Liver (tissue), 9 donors: ENCODE data around the gene YTHDC1. TPM values are rescaled to one million over a fixed set of nuclear protein-coding genes. Genes with fewer than 3 reads are reported as not detected.

Experiments
- DNase-seq: peaks from one replicate; pipeline ENCODE4 v3.0.0-alpha.2; 2017; ENCODE audit warnings: low spot score
- H3K27ac ChIP-seq, 2 donors: one replicate each; pipeline ENCODE4 v1.7.0; 2013; ENCODE audit warnings: inconsistent platforms in 2 of 2, low read length in 2 of 2, control low read depth in 1 of 2, low read depth in 1 of 2, mild to moderate bottlenecking in 1 of 2
- H3K27me3 ChIP-seq, 4 donors: one replicate each; pipeline versions ENCODE4 v1.6.1 to v1.7.0; 2013; ENCODE audit warnings: low read length in 3 of 4, inconsistent platforms in 1 of 4, mild to moderate bottlenecking in 1 of 4, moderate library complexity in 1 of 4; ENCODE audit not compliant: control insufficient read depth in 4 of 4, insufficient read depth in 4 of 4
- H3K36me3 ChIP-seq, 4 donors: one replicate each; pipeline versions ENCODE4 v1.6.1 to v1.7.0; 2013; ENCODE audit warnings: low read length in 3 of 4, mild to moderate bottlenecking in 3 of 4, low read depth in 1 of 4, moderate library complexity in 1 of 4; ENCODE audit not compliant: control insufficient read depth in 4 of 4, insufficient read depth in 3 of 4
- H3K4me1 ChIP-seq, 4 donors: one replicate each; pipeline versions ENCODE4 v1.6.1 to v1.7.0; 2013; ENCODE audit warnings: low read length in 3 of 4, mild to moderate bottlenecking in 3 of 4, moderate library complexity in 1 of 4; ENCODE audit not compliant: control insufficient read depth in 4 of 4, insufficient read depth in 4 of 4
- H3K4me3 ChIP-seq, 3 donors: one replicate each; pipeline versions ENCODE4 v1.6.1 to v1.7.0; 2013; ENCODE audit warnings: low read length in 3 of 3, control low read depth in 1 of 3, low read depth in 1 of 3, mild to moderate bottlenecking in 1 of 3
- H3K9ac ChIP-seq, 2 donors: one replicate each; pipeline ENCODE4 v1.7.0; 2013; ENCODE audit warnings: low read length in 2 of 2, mild to moderate bottlenecking in 2 of 2, moderate library complexity in 2 of 2, control low read depth in 1 of 2, low read depth in 1 of 2
- H3K9me3 ChIP-seq, 4 donors: one replicate each; pipeline versions ENCODE4 v1.6.1 to v1.7.0; 2013; ENCODE audit warnings: low read length in 3 of 4; ENCODE audit not compliant: control insufficient read depth in 4 of 4
- CTCF ChIP-seq: fragments of 150-350 bp; IDR thresholded peaks from 2 replicates; pipeline ENCODE4 v1.5.1; 2017; ENCODE audit warnings: improper control_type of control experiment, low read depth, low read length; ENCODE audit not compliant: missing input control
- EGR1 ChIP-seq, 2 donors: IDR thresholded peaks; 2 replicates each; pipeline ENCODE4 v1.6.1; 2016 to 2018; ENCODE audit warnings: antibody characterized with exemption in 2 of 2, low read depth in 2 of 2
- FOXA1 ChIP-seq: IDR thresholded peaks from 2 replicates; pipeline ENCODE4 v1.6.1; 2016; ENCODE audit warnings: antibody characterized with exemption
- FOXA2 ChIP-seq: IDR thresholded peaks from 2 replicates; pipeline ENCODE4 v1.6.1; 2016; ENCODE audit warnings: antibody characterized with exemption
- GABPA ChIP-seq, 2 donors: IDR thresholded peaks in 1 of 2; conservative IDR thresholded peaks in 1 of 2; 2 replicates each; pipeline ENCODE4 v1.6.1; 2016; ENCODE audit warnings: antibody characterized with exemption in 2 of 2, mild to moderate bottlenecking in 1 of 2, moderate library complexity in 1 of 2
- HNF4A ChIP-seq, 2 donors: conservative IDR thresholded peaks; 2 replicates each; pipeline ENCODE4 v1.6.1; 2016; ENCODE audit warnings: antibody characterized with exemption in 2 of 2, mild to moderate bottlenecking in 2 of 2
- HNF4G ChIP-seq: IDR thresholded peaks from 2 replicates; pipeline ENCODE4 v1.6.1; 2016; ENCODE audit warnings: antibody characterized with exemption
- JUND ChIP-seq, 2 donors: IDR thresholded peaks; 2 replicates each; pipeline ENCODE4 v1.6.1; 2016; ENCODE audit warnings: antibody characterized with exemption in 2 of 2
- NR2F2 ChIP-seq: IDR thresholded peaks from 2 replicates; pipeline ENCODE4 v1.6.1; 2016; ENCODE audit warnings: antibody characterized with exemption
- RAD21 ChIP-seq, 2 donors: IDR thresholded peaks; 2 replicates each; pipeline ENCODE4 v1.6.1; 2016; ENCODE audit warnings: antibody characterized with exemption in 2 of 2, mild to moderate bottlenecking in 2 of 2
- REST ChIP-seq: IDR thresholded peaks from 2 replicates; pipeline ENCODE4 v1.6.1; 2016; ENCODE audit warnings: antibody characterized with exemption, mild to moderate bottlenecking
- RXRA ChIP-seq, 2 donors: IDR thresholded peaks; 2 replicates each; pipeline ENCODE4 v1.6.1; 2017 to 2018; ENCODE audit warnings: antibody characterized with exemption in 2 of 2, mild to moderate bottlenecking in 1 of 2
- TAF1 ChIP-seq: conservative IDR thresholded peaks from 2 replicates; pipeline ENCODE4 v1.6.1; 2016; ENCODE audit warnings: antibody characterized with exemption, mild to moderate bottlenecking
- YY1 ChIP-seq: IDR thresholded peaks from 2 replicates; pipeline ENCODE4 v1.6.1; 2016; ENCODE audit warnings: antibody characterized with exemption, mild to moderate bottlenecking
- WGBS: extraction: QIAGEN DNeasy Blood & Tissue Kit; methylation state at CpG from one replicate; pipeline ENCODE4 v1.1.7; 2013; 5-methylcytosine and 5-hydroxymethylcytosine counted together
- polyA plus RNA-seq, 2 donors: library from polyadenylated mRNA; stranded (reverse) in 1 of 2; unstranded in 1 of 2; fragments of 200-250 nt in 1 of 2; fragments of >200 nt in 1 of 2; fragmentation: Nextera tagmentation in 1 of 2; extraction: Ambion mirVana in 1 of 2; gene quantifications; one replicate each; pipeline versions ENCODE4 v1.2.1 to v1.2.3, GENCODE V29; 2013 to 2015
- total RNA-seq, 2 donors: library from RNA; depleted of rRNA; stranded (reverse); fragments of >200 nt; gene quantifications; one replicate each; pipeline ENCODE4 v1.2.3, GENCODE V29; 2014
- TF ChIP-seq, protein P1 (sequence below): IDR thresholded peaks from 2 replicates; pipeline ENCODE4 v1.6.1; 2016; ENCODE audit warnings: antibody characterized with exemption
- TF ChIP-seq, protein P2 (sequence below): IDR thresholded peaks from 2 replicates; pipeline ENCODE4 v1.6.1; 2016; ENCODE audit warnings: antibody characterized with exemption
- donor health status: healthy.
- donor health status: healthy.
- donor health status: healthy.
- donor health status: healthy.
- donor health status: healthy.

Gene YTHDC1
- total and polyA plus RNA-seq, 4 donors = 15.5 to 30.3 (median 22.9) TPM

DNA sequence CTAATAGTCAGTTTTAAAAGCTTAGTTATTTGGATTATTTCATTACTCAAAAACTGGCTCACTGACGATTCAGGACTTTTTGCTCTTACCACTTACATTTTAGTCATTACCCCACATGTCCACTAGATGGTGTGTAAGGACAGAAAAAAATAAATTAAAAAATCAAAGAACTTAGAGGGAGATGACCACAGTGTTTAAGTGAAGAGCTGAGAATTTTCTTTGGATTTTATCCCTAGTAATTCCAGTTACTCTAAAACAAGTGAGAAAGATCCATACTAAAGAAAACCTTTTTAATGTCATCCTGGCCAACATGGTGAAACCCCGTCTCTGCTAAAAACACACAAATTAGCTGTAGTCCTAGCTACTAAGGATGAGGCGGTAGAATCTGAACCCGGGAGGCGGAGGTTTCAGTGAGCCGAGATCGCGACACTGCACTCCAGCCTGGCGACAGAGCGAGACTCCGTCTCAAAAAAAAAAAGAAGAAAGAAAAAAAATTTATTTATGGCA lies 78.0 kb downstream of the YTHDC1 start:
- no peak for TF ChIP-seq FOXA2
- TF ChIP-seq, protein P1, sequence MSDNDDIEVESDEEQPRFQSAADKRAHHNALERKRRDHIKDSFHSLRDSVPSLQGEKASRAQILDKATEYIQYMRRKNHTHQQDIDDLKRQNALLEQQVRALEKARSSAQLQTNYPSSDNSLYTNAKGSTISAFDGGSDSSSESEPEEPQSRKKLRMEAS = no peak
- TF ChIP-seq CTCF = peak; percentile 79
- TF ChIP-seq, protein P2, sequence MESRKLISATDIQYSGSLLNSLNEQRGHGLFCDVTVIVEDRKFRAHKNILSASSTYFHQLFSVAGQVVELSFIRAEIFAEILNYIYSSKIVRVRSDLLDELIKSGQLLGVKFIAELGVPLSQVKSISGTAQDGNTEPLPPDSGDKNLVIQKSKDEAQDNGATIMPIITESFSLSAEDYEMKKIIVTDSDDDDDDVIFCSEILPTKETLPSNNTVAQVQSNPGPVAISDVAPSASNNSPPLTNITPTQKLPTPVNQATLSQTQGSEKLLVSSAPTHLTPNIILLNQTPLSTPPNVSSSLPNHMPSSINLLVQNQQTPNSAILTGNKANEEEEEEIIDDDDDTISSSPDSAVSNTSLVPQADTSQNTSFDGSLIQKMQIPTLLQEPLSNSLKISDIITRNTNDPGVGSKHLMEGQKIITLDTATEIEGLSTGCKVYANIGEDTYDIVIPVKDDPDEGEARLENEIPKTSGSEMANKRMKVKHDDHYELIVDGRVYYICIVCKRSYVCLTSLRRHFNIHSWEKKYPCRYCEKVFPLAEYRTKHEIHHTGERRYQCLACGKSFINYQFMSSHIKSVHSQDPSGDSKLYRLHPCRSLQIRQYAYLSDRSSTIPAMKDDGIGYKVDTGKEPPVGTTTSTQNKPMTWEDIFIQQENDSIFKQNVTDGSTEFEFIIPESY = no peak
- peak; percentile 86 to 87 for TF ChIP-seq RAD21 (IDR thresholded peaks at IDR 0.05)
- H3K4me1 ChIP-seq = no peaks in the 10 kb centered on the region
- WGBS = 27% methylated on average over 11 of the region's 11 CpGs
- no peak overlapping the region for H3K9ac ChIP-seq
- H3K27ac ChIP-seq = no peak overlapping the region
- H3K4me3 ChIP-seq = peak overlapping the region in 1 of 3 donors; percentile 28
- no peaks in the 10 kb centered on the region for H3K36me3 ChIP-seq
- no peaks in the 10 kb centered on the region for H3K9me3 ChIP-seq
- no peaks in the 10 kb centered on the region for H3K27me3 ChIP-seq
- DNase-seq = no peak

DNA sequence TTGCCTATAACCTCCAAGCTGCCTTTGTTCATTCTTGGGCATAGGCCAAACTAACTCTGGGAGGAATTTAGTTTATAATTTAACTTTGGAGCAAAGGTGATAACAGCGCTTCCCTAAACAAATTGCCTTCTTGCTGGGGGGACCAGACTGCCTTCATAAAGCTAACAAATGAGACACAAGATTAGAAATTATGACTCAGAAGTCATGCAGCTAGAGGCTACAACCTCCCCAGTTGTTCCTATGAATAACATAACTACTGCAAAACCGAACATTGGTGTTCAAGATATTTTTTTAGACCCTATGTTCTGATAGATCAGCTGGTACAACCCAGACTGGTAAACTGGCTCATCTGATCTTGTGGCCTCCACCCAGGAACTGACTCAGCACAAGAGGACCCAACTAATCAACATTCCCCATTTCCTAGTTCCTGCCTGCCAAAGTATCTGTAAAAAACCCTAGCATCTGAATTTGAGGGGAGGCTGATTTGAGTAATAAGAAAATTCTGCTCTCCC lies 82.4 kb downstream of the YTHDC1 start:
- H3K27ac ChIP-seq = no peak overlapping the region
- H3K4me3 ChIP-seq = no peak overlapping the region
- no peaks in the 10 kb centered on the region for H3K9me3 ChIP-seq
- 73% methylated on average over 2 of the region's 2 CpGs for WGBS
- H3K9ac ChIP-seq = no peak overlapping the region
- no peaks in the 10 kb centered on the region for H3K36me3 ChIP-seq
- no peaks in the 10 kb centered on the region for H3K27me3 ChIP-seq
- no peaks in the 10 kb centered on the region for H3K4me1 ChIP-seq
- DNase-seq = no peak
- no peak for TF ChIP-seq JUND (IDR thresholded peaks at IDR 0.05)
- no peak for TF ChIP-seq EGR1 (IDR thresholded peaks at IDR 0.05; ENCODE audit: low read depth in 2 of 2)
- TF ChIP-seq TAF1 = no peak
- TF ChIP-seq FOXA1 = no peak
- no peak for TF ChIP-seq GABPA (IDR thresholded peaks at IDR 0.05 in 1 of 2, conservative IDR thresholded peaks at IDR 0.05 in 1 of 2)
- TF ChIP-seq HNF4A (conservative IDR thresholded peaks at IDR 0.05) = no peak
- no peak for TF ChIP-seq RXRA (IDR thresholded peaks at IDR 0.05)
- TF ChIP-seq YY1 = no peak
- no peak for TF ChIP-seq REST
- TF ChIP-seq CTCF = no peak
- TF ChIP-seq, protein P2 = no peak
- TF ChIP-seq NR2F2 = no peak
- no peak for TF ChIP-seq RAD21 (IDR thresholded peaks at IDR 0.05)
- TF ChIP-seq HNF4G = no peak
